SH-SY5Y (cell line): ENCODE results near the gene UQCRQ.

ENCODE experiments used
- GATA2 ChIP-seq: IDR thresholded peaks from 2 replicates; pipeline ENCODE4 v1.6.1; 2011; ENCODE audit warnings: mild to moderate bottlenecking, low read depth, low read length
- GATA3 ChIP-seq: IDR thresholded peaks from 2 replicates; pipeline ENCODE4 v1.6.1; 2011; ENCODE audit warnings: low read depth, mild to moderate bottlenecking, low read length, moderate library complexity

UQCRQ gene

DNA sequence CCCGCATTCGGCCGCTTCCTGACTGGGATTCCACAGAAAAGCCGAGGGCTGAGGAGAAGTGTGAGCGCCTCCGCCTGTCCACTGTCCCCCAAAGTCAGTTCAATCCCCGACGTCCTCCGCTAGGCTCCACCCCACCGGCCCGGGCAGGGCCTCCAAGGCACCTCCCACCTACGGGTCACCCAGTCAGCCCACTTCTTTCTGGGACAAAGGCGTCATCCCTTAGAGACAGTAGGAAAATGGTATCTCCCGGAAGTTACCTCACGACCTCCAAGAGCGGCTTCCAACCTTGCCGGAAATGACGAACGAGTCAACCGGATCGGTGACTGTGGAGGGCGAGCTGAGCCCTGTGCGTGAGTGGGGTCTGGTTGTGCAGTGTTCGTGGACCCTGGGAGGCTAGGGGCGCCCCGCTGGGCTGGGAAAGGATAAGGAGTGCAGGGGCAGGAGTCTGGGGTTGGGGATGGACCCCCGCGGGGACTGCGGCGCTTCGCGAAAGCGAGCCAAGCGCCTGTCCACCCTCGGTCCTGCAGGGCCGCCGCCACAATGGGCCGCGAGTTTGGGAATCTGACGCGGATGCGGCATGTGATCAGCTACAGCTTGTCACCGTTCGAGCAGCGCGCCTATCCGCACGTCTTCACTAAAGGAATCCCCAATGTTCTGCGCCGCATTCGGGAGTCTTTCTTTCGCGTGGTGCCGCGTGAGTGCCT is at the start of gene UQCRQ, which contains the start of gene GDF9:
UQCRQ (plus strand) TSS at position 301 of the 704 bp plus-strand sequence; CDS start at position 541, 240 bp downstream.
GDF9 (minus strand) TSS at position 128 of the 704 bp plus-strand sequence. CDS start 1,936 bp downstream, outside the sequence.
- no peak for TF ChIP-seq GATA3
- TF ChIP-seq GATA2: no peak

DNA sequence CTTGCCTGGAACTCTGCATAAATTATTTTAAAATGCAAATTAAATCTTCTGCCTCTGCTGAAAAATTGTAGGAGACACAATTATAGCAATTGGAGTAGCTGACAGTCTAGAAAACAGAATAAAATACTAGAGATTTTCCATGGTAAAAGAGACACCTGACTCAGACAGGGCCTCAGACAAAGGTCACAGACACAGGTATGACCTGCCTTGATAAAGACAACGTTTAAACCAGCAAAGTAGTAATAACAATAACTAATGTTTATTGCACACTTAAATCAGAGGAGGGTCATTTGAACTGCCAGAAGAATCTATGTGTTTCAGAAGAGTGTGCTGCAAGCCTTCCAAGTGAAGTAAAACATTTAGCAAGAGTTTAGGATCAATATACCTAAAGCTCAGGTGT is 49.4 kb upstream of the UQCRQ start:
- no peak for TF ChIP-seq GATA3
- TF ChIP-seq GATA2: no peak

GRCh38 chr5:132819468-132819867 is 47.0 kb upstream of the UQCRQ start:
- TF ChIP-seq GATA3 (no peak), GATA2 (no peak)

DNA sequence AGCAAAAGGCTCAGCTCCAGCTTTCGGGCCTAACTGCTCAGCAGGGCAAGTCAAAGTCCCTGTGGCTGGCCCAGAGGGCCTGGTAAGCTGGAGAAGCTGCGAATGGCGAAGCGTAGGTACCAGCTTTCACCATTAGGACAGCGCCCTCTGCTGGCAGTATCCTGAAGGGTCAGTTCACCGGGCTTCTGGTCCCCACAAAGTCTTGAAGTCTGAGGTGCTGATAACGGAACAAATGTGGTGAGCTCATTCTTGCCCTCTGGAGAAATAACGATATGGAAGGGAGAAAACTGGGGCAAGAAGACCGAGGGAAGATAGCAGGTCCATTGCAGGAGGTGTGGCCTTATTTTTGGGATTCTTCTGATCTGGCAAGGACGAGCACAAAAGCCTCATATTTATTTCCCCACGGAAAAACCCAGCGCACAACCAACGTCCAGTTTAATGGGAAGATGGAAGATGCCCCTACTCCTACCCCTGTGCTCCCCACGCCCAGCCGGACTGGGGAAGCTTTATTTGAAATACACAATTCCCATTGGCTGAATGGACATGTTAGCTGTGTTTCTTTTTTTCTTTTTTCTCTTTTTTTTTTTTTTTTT is 46.2 kb upstream of the UQCRQ start:
- TF ChIP-seq GATA3 (no peak), GATA2 (no peak)

GRCh38 chr5:132821350-132821749 is 45.1 kb upstream of the UQCRQ start:
- TF ChIP-seq GATA3 (no peak), GATA2 (no peak)

- TF ChIP-seq GATA3 (no peak), GATA2 (no peak)
These were observed 44.7 kb upstream of the UQCRQ start for GRCh38 chr5:132821791-132822190.

GRCh38 chr5:132822650-132823480 is 43.6 kb upstream of the UQCRQ start:
- TF ChIP-seq GATA3: no peak
- TF ChIP-seq GATA2: no peak

DNA sequence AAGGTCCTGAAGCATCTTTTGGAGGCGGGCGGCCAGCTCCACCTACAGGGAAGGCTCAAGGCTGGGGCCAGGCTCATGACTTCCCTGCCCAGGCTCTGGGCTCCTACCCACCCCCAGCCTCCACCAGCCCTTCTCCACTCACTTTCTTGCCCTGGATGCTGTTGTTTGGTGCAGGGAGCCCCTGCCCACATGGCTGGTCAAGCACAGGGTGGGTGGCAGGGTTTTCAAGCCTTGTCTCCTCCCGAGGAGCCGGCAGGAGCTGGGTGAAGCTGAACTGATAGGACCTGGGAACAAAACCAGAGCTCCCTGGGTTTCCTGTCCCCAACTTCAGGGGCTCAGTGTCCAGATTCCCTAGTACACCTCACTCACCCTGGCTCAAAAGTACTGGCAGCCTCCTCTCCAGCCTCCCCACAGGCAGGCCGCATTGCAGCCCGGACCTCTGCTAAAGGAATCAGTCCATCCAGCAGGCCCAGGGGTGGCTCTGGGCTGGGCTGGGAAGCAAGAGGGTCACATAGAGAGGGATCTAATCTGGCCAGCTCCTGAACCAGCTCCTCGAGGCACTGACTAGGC is 42.9 kb upstream of the UQCRQ start:
- no peak for TF ChIP-seq GATA3
- TF ChIP-seq GATA2: no peak

GRCh38 chr5:132824426-132824825 is 42.0 kb upstream of the UQCRQ start:
- TF ChIP-seq GATA2 (no peak), GATA3 (no peak)

- TF ChIP-seq GATA3 (no peak), GATA2 (no peak)
These were observed 41.2 kb upstream of the UQCRQ start for GRCh38 chr5:132825033-132825833.

DNA sequence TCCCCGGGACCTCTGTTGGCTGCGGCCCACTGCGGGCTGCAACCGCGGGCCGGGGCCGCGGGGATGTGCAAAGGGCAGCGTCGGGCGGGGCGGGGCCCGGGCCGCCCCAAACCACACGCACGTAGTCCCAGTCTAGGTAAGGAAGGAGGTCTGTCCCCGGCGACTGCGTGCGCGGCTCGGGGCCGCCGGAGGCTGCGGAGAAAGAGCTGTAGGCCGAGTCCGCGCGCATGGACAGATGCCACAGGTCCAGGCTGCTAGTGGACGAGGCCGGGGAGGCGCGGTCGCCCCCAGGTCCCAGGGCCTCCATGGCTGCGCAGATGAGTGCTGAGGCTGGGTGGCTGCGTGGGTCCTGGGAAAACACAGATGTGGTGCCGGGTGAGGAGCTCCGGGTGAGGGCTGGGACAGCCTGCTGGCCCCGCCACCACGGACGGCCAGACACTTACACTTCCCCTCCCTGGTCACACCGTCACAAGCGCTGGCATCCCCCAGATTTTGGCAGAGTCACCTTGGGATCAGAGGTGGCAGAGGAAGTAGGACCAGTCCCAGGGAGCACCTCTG is 40.5 kb upstream of the UQCRQ start:
- TF ChIP-seq GATA3 (no peak), GATA2 (no peak)

- TF ChIP-seq GATA2 (no peak), GATA3 (no peak)
These were observed 39.9 kb upstream of the UQCRQ start for GRCh38 chr5:132826424-132827082.
